ENCODE measurements around the gene SLC26A8. TPM values are rescaled to one million over a fixed set of nuclear protein-coding genes. Genes with fewer than 3 reads are reported as not detected.
A peak's percentile ranks its signal among the peaks of the same experiment; 100 is the strongest.

SLC26A8 gene
- total and polyA plus RNA-seq, 2 of the 13 experiments (the other 11 are each of a cell fraction or from before 2014, with no cell fraction given), result 0.46 TPM; not detected in 1

DNA sequence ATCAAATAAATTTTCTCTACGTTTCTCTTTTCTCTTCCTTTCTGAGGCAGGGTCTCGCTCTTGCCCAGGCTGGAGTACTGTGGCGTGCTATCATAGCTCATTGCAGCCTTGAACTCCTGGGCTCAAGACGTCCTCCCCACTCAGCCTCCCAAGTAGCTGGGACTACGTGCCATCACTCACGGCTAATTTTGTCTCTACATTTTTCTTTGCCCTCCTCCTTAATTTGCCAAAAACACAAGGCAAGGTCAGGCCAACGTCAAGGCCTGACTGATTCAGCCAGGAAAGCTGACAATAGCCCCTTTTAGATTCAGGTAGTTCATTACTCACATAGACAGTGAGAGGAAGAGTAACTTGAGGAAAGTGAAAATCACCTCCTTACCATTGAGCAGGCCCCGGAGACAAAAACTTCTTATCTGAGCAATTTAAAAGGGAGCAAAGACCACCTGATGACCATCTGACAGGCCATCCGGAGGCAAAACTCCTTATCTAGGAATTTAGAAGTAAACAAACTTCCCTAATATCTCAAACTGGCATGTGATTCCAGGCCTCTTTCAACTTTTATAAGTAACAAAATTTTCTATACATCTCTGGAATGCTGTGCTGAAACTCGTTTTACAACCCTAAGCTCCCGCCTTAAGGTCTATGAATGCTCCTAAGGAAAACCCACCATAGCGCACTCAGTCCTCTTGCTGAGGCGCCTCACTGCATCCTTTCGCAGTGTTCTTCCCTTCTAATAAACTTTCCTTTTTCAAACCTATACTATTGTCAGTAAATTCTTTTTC is 61.5 kb downstream of the SLC26A8 start (continued):
- TF ChIP-seq PHF5A (CRISPR knock-in tag; IDR thresholded peaks at IDR 0.05; ENCODE audit: low read depth, unreplicated experiment) (no peak), ATRX (CRISPR knock-in tag; IDR thresholded peaks at IDR 0.05; ENCODE audit: borderline replicate concordance) (no peak), ARID5B (CRISPR knock-in tag; IDR thresholded peaks at IDR 0.05) (peak; percentile 51; the same call in 1 of the 2 replicates), ZBTB37 (CRISPR knock-in tag; IDR thresholded peaks at IDR 0.05) (peak; percentile 51; the same call in 1 of the 2 replicates), POLR2AphosphoS5 (IDR thresholded peaks at IDR 0.05; ENCODE audit: low read depth, low read length) (no peak), ZSCAN31 (CRISPR knock-in tag; IDR thresholded peaks at IDR 0.05; ENCODE audit: low read depth) (peak; percentile 62; the same call in 1 of the 2 replicates), FIP1L1 (IDR thresholded peaks at IDR 0.05; ENCODE audit: borderline replicate concordance, insufficient read depth, low read depth, low read length) (no peak), RXRB (CRISPR knock-in tag; IDR thresholded peaks at IDR 0.05; ENCODE audit: borderline replicate concordance) (peak; percentile 69; the same call in 1 of the 2 replicates), RAD51 (IDR thresholded peaks at IDR 0.05; ENCODE audit: borderline replicate concordance) (no peak), ZNF143 (CRISPR knock-in tag; IDR thresholded peaks at IDR 0.05) (no peak)
- TF ChIP-seq, protein P1, sequence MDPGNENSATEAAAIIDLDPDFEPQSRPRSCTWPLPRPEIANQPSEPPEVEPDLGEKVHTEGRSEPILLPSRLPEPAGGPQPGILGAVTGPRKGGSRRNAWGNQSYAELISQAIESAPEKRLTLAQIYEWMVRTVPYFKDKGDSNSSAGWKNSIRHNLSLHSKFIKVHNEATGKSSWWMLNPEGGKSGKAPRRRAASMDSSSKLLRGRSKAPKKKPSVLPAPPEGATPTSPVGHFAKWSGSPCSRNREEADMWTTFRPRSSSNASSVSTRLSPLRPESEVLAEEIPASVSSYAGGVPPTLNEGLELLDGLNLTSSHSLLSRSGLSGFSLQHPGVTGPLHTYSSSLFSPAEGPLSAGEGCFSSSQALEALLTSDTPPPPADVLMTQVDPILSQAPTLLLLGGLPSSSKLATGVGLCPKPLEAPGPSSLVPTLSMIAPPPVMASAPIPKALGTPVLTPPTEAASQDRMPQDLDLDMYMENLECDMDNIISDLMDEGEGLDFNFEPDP (CRISPR knock-in tag; conservative IDR thresholded peaks at IDR 0.05), result no peak
